Activated naive CD4-positive, alpha-beta T cell treated with anti-CD3 and anti-CD28 coated beads, Interleukin-2, amount 10 ng/mL, durations not matched to agents 7 days and 5 days (primary cell): Measurements from ENCODE around the gene LRBA.

Source experiments
- CTCF ChIA-PET: fragments of 350-600 bp; sonication (Branson Sonifier 250); formaldehyde crosslinking; loops from one replicate; lab custom pipeline; 2021; ENCODE audit warnings: antibody characterized with exemption; lab: Charles Lee
- DNase-seq: peaks from one replicate; pipeline ENCODE4 v3.0.0-alpha.2; 2020
- H3K27ac Mint-ChIP-seq: one replicate; pipeline ENCODE4 v1.8.0; 2021; ENCODE audit warnings: mild to moderate bottlenecking, moderate library complexity, mixed read lengths
- H3K27me3 Mint-ChIP-seq: one replicate; pipeline ENCODE4 v1.8.0; 2021; ENCODE audit warnings: mild to moderate bottlenecking, mixed read lengths
- H3K36me3 Mint-ChIP-seq: one replicate; pipeline ENCODE4 v1.8.0; 2021; ENCODE audit warnings: mixed read lengths
- H3K4me1 Mint-ChIP-seq: one replicate; pipeline ENCODE4 v1.8.0; 2021; ENCODE audit warnings: mixed read lengths
- H3K4me3 Mint-ChIP-seq: one replicate; pipeline ENCODE4 v1.8.0; 2021; ENCODE audit warnings: mild to moderate bottlenecking, moderate library complexity, mixed read lengths
- H3K9me3 Mint-ChIP-seq: one replicate; pipeline ENCODE4 v1.8.0; 2021; ENCODE audit warnings: mixed read lengths

The LRBA gene

DNA sequence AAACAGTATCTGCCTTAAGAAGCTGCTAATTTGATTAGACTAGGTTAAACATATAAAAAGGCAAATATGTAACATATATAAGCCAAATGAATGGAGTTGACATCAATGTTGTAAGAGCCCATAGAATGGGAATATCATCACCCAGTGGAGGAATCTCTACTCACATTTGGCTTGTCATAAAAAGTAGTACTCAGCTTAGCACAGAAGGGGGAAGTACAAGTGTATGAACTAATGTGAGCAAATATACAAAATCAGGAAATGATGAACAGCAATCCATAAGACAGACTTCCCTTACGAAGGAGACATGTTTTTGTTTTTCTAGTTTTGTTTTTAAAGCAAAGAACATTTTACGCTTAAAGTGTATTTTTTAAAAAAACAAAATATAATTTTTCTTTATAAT is 358.2 kb downstream of the LRBA start:
- no peak for DNase-seq
- Mint-ChIP-seq H3K27ac (no peak overlapping the region), H3K4me1 (no peaks in the 10 kb centered on the region), H3K4me3 (no peak overlapping the region), H3K9me3 (no peaks in the 10 kb centered on the region), H3K36me3 (no peaks in the 10 kb centered on the region), H3K27me3 (no peaks in the 10 kb centered on the region)
- CTCF ChIA-PET = no interaction called here

DNA sequence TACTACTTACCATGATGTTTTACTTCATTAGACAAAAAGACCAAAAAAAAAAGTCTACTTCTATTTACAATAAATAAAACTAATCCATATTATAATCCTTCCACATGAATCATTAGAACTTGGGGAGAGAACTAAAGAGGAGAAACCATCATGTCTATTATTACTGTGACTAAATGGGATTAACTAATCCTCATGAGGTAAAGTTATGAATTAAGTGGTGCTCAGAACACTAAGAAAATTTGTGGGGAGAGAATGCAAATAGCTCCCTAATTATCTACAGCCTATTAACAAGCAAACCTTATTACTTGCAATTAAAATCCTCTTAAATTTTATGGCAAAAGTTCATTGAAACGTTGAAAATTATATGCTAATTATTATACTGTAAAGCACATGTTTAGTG is 364.3 kb downstream of the LRBA start:
- H3K9me3 Mint-ChIP-seq = no peaks in the 10 kb centered on the region
- H3K27me3 Mint-ChIP-seq = no peaks in the 10 kb centered on the region
- no peaks in the 10 kb centered on the region for H3K36me3 Mint-ChIP-seq
- H3K4me3 Mint-ChIP-seq = no peak overlapping the region
- DNase-seq = no peak
- no peak overlapping the region for H3K27ac Mint-ChIP-seq
- no peaks in the 10 kb centered on the region for H3K4me1 Mint-ChIP-seq
- CTCF ChIA-PET = no interaction called here

DNA sequence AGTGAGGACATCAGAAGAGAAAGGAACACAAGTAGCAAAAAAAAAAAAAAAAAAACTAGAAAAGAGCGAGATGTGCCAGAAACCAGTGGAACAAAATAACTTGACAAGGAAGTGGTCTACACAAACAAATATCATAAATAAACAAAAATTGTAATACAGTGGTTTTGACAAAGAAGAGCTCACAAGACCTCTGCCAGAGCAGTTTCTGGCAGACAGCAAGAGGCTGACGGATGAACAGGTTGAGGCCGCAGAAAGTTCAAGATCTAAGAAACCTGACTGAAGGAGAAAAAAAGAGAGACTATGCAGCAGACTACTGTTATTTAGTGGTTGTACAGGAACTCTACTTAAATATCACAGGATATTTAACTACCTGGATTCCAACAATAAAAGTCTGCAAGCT is 367.0 kb downstream of the LRBA start:
- Mint-ChIP-seq H3K4me1 (no peaks in the 10 kb centered on the region), H3K27me3 (no peaks in the 10 kb centered on the region), H3K9me3 (no peaks in the 10 kb centered on the region), H3K4me3 (no peak overlapping the region), H3K27ac (no peak overlapping the region), H3K36me3 (no peaks in the 10 kb centered on the region)
- DNase-seq = no peak
- CTCF ChIA-PET = no interaction called here

DNA sequence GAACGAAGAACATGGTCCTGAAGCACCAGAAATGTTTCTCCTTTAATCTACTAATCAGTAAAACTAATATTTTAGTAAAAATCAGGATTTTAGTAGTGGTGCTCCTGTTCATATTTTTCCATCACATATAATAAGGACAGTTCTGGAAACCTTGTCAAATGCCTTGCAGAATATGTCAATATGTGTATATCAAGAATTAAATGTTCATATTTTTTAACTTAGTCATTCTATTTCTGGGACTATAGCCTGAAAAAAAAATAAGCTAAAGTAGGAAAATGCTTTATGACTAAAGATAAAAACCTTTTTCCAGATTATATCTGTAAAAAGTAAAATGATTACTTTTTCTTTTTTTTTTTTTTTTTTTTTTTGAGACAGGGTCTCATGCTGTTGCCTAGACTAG is 368.1 kb downstream of the LRBA start:
- no peaks in the 10 kb centered on the region for H3K36me3 Mint-ChIP-seq
- no peaks in the 10 kb centered on the region for H3K9me3 Mint-ChIP-seq
- CTCF ChIA-PET = no interaction called here
- no peak overlapping the region for H3K27ac Mint-ChIP-seq
- H3K4me3 Mint-ChIP-seq = no peak overlapping the region
- H3K27me3 Mint-ChIP-seq = no peaks in the 10 kb centered on the region
- H3K4me1 Mint-ChIP-seq = no peaks in the 10 kb centered on the region
- no peak for DNase-seq

DNA sequence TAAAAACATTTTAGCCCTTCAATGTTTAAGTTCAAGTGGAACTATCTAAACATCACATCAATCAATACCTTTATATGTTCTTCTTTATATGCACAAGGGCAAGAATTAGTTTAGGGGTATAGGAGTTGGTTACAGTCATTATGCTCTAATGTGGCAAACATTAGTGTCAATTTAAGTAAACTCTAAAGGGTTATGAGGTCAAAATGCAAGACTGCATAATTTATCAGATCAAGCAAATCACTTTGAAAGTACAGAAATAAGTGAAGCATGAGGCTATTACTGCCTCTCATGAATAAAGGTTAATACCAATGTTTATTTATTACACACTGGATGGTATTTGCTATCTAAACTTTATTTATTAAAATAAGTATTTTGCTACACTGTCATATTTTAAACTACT is 373.5 kb downstream of the LRBA start:
- DNase-seq = no peak
- H3K36me3 Mint-ChIP-seq = no peaks in the 10 kb centered on the region
- no peaks in the 10 kb centered on the region for H3K27me3 Mint-ChIP-seq
- H3K4me1 Mint-ChIP-seq = no peaks in the 10 kb centered on the region
- CTCF ChIA-PET = no interaction called here
- H3K4me3 Mint-ChIP-seq = no peak overlapping the region
- H3K27ac Mint-ChIP-seq = no peak overlapping the region
- H3K9me3 Mint-ChIP-seq = no peaks in the 10 kb centered on the region

DNA sequence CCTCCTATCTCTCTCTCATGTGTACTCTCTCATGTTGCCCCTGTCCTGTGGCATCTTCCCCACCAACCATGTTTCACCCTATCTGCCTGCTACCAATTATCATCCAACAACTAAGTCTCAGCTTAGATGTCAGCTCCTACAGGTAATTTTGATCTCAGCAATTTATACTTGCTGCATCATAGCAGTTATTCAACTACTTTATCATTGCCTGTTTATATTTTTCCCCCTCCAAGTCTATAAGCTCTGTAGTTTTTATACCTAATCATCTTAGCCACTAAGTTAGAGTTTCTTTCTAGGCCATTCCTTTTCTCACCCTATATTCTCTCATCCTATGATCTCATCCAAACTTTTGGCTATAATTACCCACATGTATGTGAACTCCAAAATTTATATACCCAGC is 382.4 kb downstream of the LRBA start:
- no peak for DNase-seq
- H3K36me3 Mint-ChIP-seq = peaks cover 5% of the 10 kb centered on the region
- H3K4me1 Mint-ChIP-seq = no peaks in the 10 kb centered on the region
- H3K9me3 Mint-ChIP-seq = peaks cover 10% of the 10 kb centered on the region
- CTCF ChIA-PET = no interaction called here
- H3K27me3 Mint-ChIP-seq = no peaks in the 10 kb centered on the region
- no peak overlapping the region for H3K27ac Mint-ChIP-seq
- no peak overlapping the region for H3K4me3 Mint-ChIP-seq

DNA sequence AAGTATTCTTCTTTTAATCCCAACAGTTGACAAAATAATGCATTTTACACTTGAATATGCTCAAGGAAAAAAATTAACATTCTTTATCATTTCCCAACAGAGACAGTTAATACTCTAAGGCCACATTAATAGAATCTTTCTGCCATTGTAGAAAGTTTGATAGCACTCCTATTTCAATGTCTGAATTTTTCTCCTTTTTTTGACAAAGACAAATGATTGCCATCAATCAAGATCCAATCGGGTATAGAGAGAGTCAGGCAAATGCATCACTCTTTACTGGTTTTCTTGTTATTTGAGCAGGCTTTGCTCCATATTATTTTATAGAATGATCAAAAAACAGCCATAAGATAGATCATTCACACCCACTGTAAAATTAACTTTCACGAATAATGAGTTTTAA is 387.0 kb downstream of the LRBA start:
- H3K9me3 Mint-ChIP-seq = peaks cover 4% of the 10 kb centered on the region
- DNase-seq = no peak
- CTCF ChIA-PET = no interaction called here
- H3K36me3 Mint-ChIP-seq = peaks cover 5% of the 10 kb centered on the region
- H3K4me1 Mint-ChIP-seq = no peaks in the 10 kb centered on the region
- no peak overlapping the region for H3K27ac Mint-ChIP-seq
- no peaks in the 10 kb centered on the region for H3K27me3 Mint-ChIP-seq
- H3K4me3 Mint-ChIP-seq = no peak overlapping the region

DNA sequence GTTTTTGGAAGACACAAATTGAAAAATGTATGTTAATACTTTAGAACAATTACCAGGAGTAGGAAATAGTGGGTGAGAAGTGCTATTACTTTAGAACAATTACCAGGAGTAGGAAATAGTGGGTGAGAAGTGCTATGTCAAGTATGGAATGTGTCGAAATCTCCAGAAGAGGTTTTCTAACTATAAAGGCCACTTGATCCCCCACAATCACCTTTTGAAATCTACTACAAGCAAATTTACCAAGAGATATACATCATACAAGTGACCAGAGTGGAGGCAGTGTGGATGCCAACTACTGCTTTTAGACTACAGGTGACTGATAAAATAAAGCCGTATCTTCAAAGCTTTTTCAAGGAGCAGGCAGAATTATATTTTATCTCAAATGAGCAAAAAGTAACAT is 390.1 kb downstream of the LRBA start:
- no peaks in the 10 kb centered on the region for H3K27me3 Mint-ChIP-seq
- no peak overlapping the region for H3K27ac Mint-ChIP-seq
- CTCF ChIA-PET = no interaction called here
- peaks cover 1% of the 10 kb centered on the region for H3K36me3 Mint-ChIP-seq
- no peak for DNase-seq
- H3K4me1 Mint-ChIP-seq = no peaks in the 10 kb centered on the region
- H3K9me3 Mint-ChIP-seq = no peaks in the 10 kb centered on the region
- no peak overlapping the region for H3K4me3 Mint-ChIP-seq

DNA sequence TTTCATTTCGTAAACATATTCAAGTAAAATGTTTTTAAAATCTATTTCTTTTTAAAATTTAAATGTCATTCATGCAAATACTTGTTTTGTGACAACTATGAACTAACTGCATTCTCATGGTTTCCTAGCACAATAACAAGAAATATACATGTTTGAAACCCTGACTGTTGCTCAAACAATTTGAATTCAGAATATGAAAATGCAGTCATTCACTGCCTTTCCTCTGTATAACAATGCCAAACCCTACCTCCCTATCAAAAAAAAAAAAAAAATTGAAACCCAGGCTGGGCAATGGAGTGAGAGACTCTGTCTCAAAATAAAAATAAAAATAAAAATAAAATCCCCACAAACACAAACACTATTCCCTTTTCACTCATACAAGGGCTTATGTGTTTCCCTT is 391.0 kb downstream of the LRBA start:
- Mint-ChIP-seq H3K4me3 (no peak overlapping the region), H3K27ac (no peak overlapping the region), H3K9me3 (no peaks in the 10 kb centered on the region), H3K36me3 (peaks cover 1% of the 10 kb centered on the region), H3K27me3 (no peaks in the 10 kb centered on the region), H3K4me1 (no peaks in the 10 kb centered on the region)
- CTCF ChIA-PET = no interaction called here
- no peak for DNase-seq

DNA sequence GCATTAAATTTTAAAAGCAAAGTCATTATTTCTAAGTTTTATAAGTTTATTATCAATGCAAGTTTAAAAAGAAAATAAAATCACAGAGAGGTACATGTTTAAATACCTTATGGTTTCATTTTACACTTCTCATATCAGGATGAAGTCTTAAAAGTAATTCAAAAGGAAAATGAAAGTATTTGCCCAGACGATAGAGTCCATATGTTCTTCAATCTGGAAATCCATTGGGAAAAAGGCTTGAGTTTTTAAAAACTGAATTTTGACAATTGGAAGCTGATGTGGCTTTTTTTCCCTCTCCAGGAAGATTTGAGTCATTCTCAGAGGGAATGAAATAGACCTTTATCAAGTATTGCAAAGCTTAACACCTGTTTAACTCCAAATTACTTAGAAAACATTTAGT is 396.0 kb downstream of the LRBA start:
- no peaks in the 10 kb centered on the region for H3K27me3 Mint-ChIP-seq
- CTCF ChIA-PET = no interaction called here
- H3K4me1 Mint-ChIP-seq = no peaks in the 10 kb centered on the region
- H3K4me3 Mint-ChIP-seq = no peak overlapping the region
- no peaks in the 10 kb centered on the region for H3K9me3 Mint-ChIP-seq
- H3K36me3 Mint-ChIP-seq = peaks cover 3% of the 10 kb centered on the region
- no peak overlapping the region for H3K27ac Mint-ChIP-seq
- DNase-seq = no peak

DNA sequence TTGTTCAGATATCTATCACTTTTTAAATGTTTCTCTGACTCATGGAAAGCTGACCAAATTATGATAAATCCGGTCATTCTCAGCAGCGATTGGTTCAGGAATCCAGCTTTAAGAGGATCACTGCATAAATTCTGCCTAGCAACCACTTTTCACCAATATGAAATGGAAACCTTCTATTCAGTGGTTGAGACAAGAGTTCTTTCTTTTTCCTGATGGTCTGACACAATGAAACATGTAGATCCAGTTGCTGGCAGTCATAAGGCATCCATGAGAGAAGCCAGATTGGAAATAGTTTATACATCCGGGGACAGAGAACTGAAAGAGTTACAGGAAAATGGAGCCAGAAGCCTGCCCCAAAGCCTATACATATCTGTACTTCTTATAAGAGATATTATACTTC is 406.0 kb downstream of the LRBA start:
- Mint-ChIP-seq H3K4me3 (no peak overlapping the region), H3K4me1 (no peaks in the 10 kb centered on the region), H3K36me3 (no peaks in the 10 kb centered on the region), H3K27me3 (no peaks in the 10 kb centered on the region), H3K9me3 (no peaks in the 10 kb centered on the region), H3K27ac (no peak overlapping the region)
- DNase-seq = no peak
- CTCF ChIA-PET = no interaction called here

DNA sequence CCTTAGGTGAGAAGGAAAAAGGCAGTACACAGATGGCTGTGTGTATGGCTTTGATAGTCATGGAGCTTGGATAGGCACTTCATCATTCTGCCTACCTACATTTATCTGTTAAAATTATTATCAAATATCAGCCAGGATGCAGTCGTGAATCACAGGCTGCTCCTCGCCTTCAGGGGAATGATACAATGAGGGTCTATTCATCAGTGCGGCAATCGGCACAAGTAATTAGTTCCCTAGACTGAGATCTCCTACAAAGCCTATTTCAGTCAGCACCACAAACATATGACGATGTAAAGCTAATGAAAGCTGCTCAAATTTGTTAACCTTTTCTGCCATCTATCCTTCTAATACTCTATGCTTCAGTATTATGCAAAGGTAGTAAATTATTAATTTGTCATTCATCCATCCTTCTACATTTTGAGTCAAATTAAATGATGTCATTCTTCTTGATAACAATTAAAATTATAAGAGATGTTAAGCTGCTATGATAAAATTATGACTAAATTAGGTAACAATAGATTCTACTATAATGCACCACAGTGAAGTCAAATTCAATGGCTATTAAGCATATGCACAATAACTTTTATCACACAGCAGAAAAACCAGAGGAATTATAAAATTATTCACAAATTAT is 414.2 kb downstream of the LRBA start:
- no peaks in the 10 kb centered on the region for H3K9me3 Mint-ChIP-seq
- DNase-seq = no peak
- H3K4me3 Mint-ChIP-seq = no peak overlapping the region
- peaks cover 10% of the 10 kb centered on the region for H3K36me3 Mint-ChIP-seq
- H3K4me1 Mint-ChIP-seq = no peaks in the 10 kb centered on the region
- H3K27me3 Mint-ChIP-seq = no peaks in the 10 kb centered on the region
- CTCF ChIA-PET = no interaction called here
- no peak overlapping the region for H3K27ac Mint-ChIP-seq

DNA sequence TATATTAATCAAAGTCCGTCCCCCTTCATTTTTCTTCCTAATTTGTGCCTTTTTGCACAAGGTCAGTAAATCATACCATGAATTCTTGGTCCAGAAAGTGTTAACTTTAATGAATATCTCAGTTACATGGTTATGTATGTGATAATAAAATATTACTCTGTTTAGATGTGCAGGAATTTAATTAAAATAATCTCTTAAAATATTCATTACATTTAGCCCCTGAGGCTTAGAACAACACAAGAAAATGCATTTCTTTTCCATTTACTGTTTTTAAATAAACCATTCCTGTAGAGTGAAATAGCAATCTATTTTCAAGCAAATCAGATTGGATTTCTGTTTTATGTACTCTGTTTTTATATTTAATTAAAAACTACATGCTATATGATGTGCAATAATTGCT is 415.5 kb downstream of the LRBA start:
- Mint-ChIP-seq H3K27me3 (no peaks in the 10 kb centered on the region), H3K36me3 (peaks cover 10% of the 10 kb centered on the region), H3K9me3 (no peaks in the 10 kb centered on the region), H3K4me3 (no peak overlapping the region), H3K27ac (no peak overlapping the region), H3K4me1 (no peaks in the 10 kb centered on the region)
- CTCF ChIA-PET = no interaction called here
- no peak for DNase-seq

DNA sequence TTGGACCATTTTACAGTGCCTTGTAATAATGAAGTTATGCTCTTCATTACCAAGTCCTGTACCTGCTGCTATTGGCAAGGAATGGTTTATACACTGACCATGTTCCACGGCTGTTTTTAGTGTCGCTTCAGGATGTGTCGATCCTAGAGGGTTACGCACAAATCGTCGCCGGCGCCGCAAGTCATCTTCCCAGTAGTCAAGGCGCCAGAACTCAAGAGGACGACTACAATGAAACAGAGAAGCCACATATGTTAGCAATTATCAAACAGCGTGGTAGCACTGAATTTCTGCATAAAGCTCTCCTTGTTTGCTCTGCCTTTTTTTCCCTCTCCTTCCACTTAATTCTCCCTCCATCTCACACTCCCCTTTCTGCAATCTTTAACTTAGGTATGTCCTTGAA is 416.2 kb downstream of the LRBA start:
- no peaks in the 10 kb centered on the region for H3K9me3 Mint-ChIP-seq
- no peak overlapping the region for H3K4me3 Mint-ChIP-seq
- CTCF ChIA-PET = no interaction called here
- peaks cover 10% of the 10 kb centered on the region for H3K36me3 Mint-ChIP-seq
- H3K4me1 Mint-ChIP-seq = no peaks in the 10 kb centered on the region
- no peaks in the 10 kb centered on the region for H3K27me3 Mint-ChIP-seq
- no peak for DNase-seq
- H3K27ac Mint-ChIP-seq = no peak overlapping the region

DNA sequence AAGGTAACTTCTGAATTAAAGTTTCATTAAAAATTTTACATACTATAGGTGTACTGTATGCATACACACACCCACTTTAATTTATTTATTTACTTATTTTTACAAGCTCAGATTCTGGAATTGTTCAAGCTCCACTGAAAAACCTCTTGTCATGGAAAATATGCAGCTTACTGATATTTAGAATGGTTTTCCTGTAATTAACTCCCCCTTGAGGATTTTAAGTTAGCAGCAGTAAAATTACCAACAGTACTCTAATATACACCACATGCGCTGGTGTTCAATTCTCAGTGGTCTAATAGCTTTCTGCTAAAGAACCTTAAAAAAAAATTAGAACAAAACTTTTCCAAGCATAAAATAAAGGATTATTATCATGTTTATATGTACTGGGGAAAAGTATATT is 421.1 kb downstream of the LRBA start:
- H3K36me3 Mint-ChIP-seq = peaks cover 8% of the 10 kb centered on the region
- no peaks in the 10 kb centered on the region for H3K27me3 Mint-ChIP-seq
- H3K9me3 Mint-ChIP-seq = no peaks in the 10 kb centered on the region
- H3K4me3 Mint-ChIP-seq = no peak overlapping the region
- no peak for DNase-seq
- H3K27ac Mint-ChIP-seq = no peak overlapping the region
- CTCF ChIA-PET = no interaction called here
- H3K4me1 Mint-ChIP-seq = peaks cover 2% of the 10 kb centered on the region

DNA sequence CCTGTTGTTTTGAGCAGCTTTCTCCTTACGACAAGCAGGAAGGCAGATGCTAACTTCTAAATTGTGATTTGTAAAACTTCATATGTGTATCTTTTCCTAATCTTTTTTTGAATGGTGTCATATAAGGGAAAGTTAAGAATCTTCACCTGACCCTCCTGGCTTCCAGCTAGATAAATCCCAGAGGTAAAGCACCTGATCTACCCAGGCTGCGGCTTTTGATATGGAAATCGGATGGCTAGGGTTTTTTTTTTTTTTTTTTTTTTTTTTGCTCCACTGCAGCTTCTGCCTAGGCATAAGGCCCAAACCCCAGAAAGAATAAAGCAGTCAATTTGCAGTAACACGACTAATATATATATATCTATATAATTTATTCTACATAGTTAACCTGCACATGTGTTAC is 423.2 kb downstream of the LRBA start:
- H3K27ac Mint-ChIP-seq = no peak overlapping the region
- no peaks in the 10 kb centered on the region for H3K9me3 Mint-ChIP-seq
- CTCF ChIA-PET = no interaction called here
- no peak overlapping the region for H3K4me3 Mint-ChIP-seq
- H3K27me3 Mint-ChIP-seq = no peaks in the 10 kb centered on the region
- DNase-seq = no peak
- peaks cover 2% of the 10 kb centered on the region for H3K4me1 Mint-ChIP-seq
- H3K36me3 Mint-ChIP-seq = peaks cover 3% of the 10 kb centered on the region
